GM13976 (cell line): Measurements from ENCODE around the gene SORCS3.

ENCODE experiments used
- DNase-seq: peaks from one replicate; pipeline ENCODE4 v3.0.0; 2012; ENCODE audit warnings: low spot score
- in situ Hi-C: fragments of 300-500 bp; cut with MboI; formaldehyde crosslinking; loops from one replicate; pipeline ENCODE4 v1.12.0; 2022; ENCODE audit warnings: low sequenced_read_pairs, mixed read lengths, inconsistent platforms; ENCODE audit not compliant: unreplicated experiment
- TF ChIP-seq, protein P1 (sequence below): IDR thresholded peaks from 2 replicates; pipeline ENCODE4 v1.5.1; 2012; ENCODE audit warnings: borderline replicate concordance, mild to moderate bottlenecking; ENCODE audit not compliant: insufficient read depth; ENCODE audit errors: extremely low read depth, missing control alignments, control extremely low read depth

SORCS3 gene

DNA sequence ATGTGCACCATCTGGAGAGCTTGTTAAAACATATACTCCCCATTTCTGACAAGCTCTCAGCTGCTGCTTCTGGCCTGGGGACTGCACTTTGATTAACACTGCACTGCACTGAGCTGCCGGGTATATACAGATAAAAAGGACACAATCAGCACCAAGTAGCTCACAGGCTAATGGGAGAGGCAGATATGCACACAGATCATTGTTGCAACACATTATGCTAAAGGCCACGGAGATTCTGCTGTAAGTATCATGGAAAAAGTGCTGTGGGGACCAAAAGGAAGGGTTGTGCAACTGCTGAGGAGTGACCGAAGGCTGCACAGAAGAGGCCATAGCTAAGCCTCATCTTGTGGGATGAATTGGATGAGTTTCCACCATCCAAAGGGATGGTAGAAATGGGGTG lies 455.2 kb downstream of the SORCS3 start:
- TF ChIP-seq, protein P1, sequence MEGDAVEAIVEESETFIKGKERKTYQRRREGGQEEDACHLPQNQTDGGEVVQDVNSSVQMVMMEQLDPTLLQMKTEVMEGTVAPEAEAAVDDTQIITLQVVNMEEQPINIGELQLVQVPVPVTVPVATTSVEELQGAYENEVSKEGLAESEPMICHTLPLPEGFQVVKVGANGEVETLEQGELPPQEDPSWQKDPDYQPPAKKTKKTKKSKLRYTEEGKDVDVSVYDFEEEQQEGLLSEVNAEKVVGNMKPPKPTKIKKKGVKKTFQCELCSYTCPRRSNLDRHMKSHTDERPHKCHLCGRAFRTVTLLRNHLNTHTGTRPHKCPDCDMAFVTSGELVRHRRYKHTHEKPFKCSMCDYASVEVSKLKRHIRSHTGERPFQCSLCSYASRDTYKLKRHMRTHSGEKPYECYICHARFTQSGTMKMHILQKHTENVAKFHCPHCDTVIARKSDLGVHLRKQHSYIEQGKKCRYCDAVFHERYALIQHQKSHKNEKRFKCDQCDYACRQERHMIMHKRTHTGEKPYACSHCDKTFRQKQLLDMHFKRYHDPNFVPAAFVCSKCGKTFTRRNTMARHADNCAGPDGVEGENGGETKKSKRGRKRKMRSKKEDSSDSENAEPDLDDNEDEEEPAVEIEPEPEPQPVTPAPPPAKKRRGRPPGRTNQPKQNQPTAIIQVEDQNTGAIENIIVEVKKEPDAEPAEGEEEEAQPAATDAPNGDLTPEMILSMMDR: no peak
- in situ Hi-C loops: no loop called here
- no peak for DNase-seq

DNA sequence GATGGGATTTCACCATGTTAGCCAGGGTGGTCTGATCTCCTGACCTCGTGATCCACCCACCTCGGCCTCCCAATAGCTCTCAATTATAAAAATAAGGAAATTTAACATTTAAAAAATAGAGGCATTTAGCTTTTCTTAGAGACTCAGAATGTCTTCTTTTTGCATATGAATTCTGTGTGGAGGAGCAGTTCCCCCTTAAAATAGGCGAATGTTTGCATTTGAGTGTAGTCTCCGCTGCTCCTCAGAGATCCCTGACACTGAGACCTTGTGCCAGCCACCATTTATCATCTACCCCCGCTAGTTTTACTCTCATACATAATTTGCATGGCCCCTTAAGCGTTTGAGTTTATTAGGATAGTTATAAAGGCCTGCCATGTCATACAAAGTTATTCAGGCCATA lies 461.9 kb downstream of the SORCS3 start:
- in situ Hi-C loops: no loop called here
- TF ChIP-seq, protein P1: no peak
- DNase-seq: no peak

DNA sequence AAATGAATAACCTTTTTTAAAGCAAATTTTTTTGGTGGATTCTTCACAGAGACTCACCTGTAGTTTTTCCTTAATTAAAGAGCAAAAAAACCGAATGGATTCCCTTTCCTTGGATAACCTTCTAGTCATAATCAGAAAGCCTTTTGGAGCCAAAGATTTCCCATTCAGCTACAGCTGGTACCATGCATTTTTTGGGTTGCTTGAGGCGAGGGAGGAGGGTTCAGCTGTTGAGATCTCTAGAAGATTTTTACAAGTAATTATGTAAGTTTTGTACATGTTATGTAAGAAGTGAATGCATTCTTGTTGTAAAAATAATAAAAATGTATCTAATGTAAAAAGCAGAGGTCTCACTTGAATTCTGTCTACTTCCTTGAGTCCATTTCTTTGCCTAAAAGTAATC lies 463.2 kb downstream of the SORCS3 start:
- TF ChIP-seq, protein P1: no peak
- in situ Hi-C loops: no loop called here
- DNase-seq: no peak

GRCh38 chr10:105109164-105109563 lies 468.1 kb downstream of the SORCS3 start:
- TF ChIP-seq, protein P1: no peak
- DNase-seq: no peak
- in situ Hi-C loops: no loop called here

DNA sequence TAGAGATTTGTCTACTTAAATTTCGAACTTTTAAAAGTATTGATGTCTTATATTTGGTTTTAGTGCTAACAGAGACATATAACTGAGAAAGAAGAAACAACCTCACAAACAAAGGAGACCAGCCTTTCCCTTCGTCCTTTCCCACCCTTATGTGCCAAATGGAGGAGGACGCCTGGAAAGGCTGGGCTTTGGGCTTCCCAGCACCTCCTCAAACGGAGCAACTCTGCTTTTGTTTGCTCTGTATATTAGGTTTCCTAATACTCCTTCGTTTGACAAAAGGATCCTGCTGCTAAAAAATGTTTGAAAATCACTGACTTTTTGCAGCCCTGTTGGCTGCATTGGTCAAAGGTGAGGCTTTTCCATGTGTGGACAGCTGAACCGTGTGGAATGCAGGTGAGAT lies 471.8 kb downstream of the SORCS3 start:
- in situ Hi-C loops: no loop called here
- no peak for DNase-seq
- TF ChIP-seq, protein P1: no peak

GRCh38 chr10:105113666-105114065 lies 472.6 kb downstream of the SORCS3 start:
- TF ChIP-seq, protein P1: no peak
- in situ Hi-C loops: no loop called here
- no peak for DNase-seq

GRCh38 chr10:105121743-105122142 lies 480.7 kb downstream of the SORCS3 start:
- in situ Hi-C loops: no loop called here
- DNase-seq: no peak
- TF ChIP-seq, protein P1: no peak
